GM18519 (cell line): ENCODE results near the gene METTL17.
A peak's percentile ranks its signal among the peaks of the same experiment; 100 is the strongest.
"Not testable (repeated sequence)": the region's sequence is repeated elsewhere in the genome, so short reads cannot be mapped to it uniquely, and the experiment has no call there.

Source experiments
- ATAC-seq: cut with Tn5 transposase; IDR thresholded peaks from one replicate; pipeline ENCODE4 v1.9.1; 2021; ENCODE audit warnings: mild to moderate bottlenecking, moderate library complexity; ENCODE audit not compliant: unreplicated experiment, low FRiP score

METTL17 gene

GRCh38 chr14:20989787-20990600, at the start of gene METTL17:
Gene METTL17 (plus strand): TSS chr14:20989980. CDS start chr14:20990003, 23 bp downstream.
- ATAC-seq = peak; percentile 90

- ATAC-seq = not testable (repeated sequence)
Observed at GRCh38 chr14:20945146-20945545, 44.6 kb upstream of the METTL17 start.

- not testable (repeated sequence) for ATAC-seq
Observed at GRCh38 chr14:20946707-20947106, 43.1 kb upstream of the METTL17 start.

- ATAC-seq = not testable (repeated sequence)
Observed at GRCh38 chr14:20954736-20955537, 34.8 kb upstream of the METTL17 start, which contains the start of gene RNASE2. Gene RNASE2 (plus strand): TSS chr14:20955487. CDS start chr14:20955772, 285 bp downstream.

- not testable (repeated sequence) for ATAC-seq
Observed at GRCh38 chr14:20955538-20955873, 34.3 kb upstream of the METTL17 start.

- ATAC-seq = no peak
Observed at GRCh38 chr14:20956376-20956976, 33.3 kb upstream of the METTL17 start.

- ATAC-seq = not testable (repeated sequence)
Observed at GRCh38 chr14:20958946-20959345, 30.8 kb upstream of the METTL17 start.

GRCh38 chr14:20969336-20969735, 20.4 kb upstream of the METTL17 start:
- no peak for ATAC-seq

GRCh38 chr14:20970647-20970982, 19.2 kb upstream of the METTL17 start:
- no peak for ATAC-seq

GRCh38 chr14:20970983-20971704, 18.6 kb upstream of the METTL17 start:
- ATAC-seq = peak; percentile 64

- ATAC-seq = no peak
Observed at GRCh38 chr14:20971705-20972021, 18.1 kb upstream of the METTL17 start.

GRCh38 chr14:20973501-20973900, 16.3 kb upstream of the METTL17 start:
- no peak for ATAC-seq

GRCh38 chr14:20976291-20976690, 13.5 kb upstream of the METTL17 start:
- no peak for ATAC-seq

GRCh38 chr14:20978687-20979086, 11.1 kb upstream of the METTL17 start:
- ATAC-seq = no peak

- ATAC-seq = no peak
Observed at GRCh38 chr14:20980906-20981305, 8.9 kb upstream of the METTL17 start.

GRCh38 chr14:20982646-20983369, 7.0 kb upstream of the METTL17 start:
- no peak for ATAC-seq

- ATAC-seq = not testable (repeated sequence)
Observed at GRCh38 chr14:20985650-20986049, 4.1 kb upstream of the METTL17 start.

GRCh38 chr14:20986811-20987210, 3.0 kb upstream of the METTL17 start:
- no peak for ATAC-seq

- ATAC-seq = no peak
Observed at GRCh38 chr14:20988717-20989470, 886 bp upstream of the METTL17 start.

GRCh38 chr14:20989471-20989786, 351 bp upstream of the METTL17 start:
- no peak for ATAC-seq
